Neuronal stem cell (in vitro differentiated cells): Measurements from ENCODE around the gene CMSS1.

Source experiments
- DNase-seq: peaks from one replicate; pipeline ENCODE4 v3.0.0-alpha.2; 2013; ENCODE audit warnings: low spot score
- H2AFZ ChIP-seq: one replicate; pipeline ENCODE4 v1.6.1; 2013; ENCODE audit warnings: mild to moderate bottlenecking, low read length, inconsistent platforms
- H2AK5ac ChIP-seq: 2 replicates; pipeline ENCODE4 v1.6.1; 2013; ENCODE audit warnings: low read depth, mild to moderate bottlenecking, inconsistent platforms, low read length, moderate library complexity, mixed read lengths
- H2BK120ac ChIP-seq: 2 replicates; pipeline ENCODE4 v1.6.1; 2013; ENCODE audit warnings: low read depth, mild to moderate bottlenecking, inconsistent platforms, low read length, moderate library complexity, mixed read lengths
- H2BK12ac ChIP-seq: one replicate; pipeline ENCODE4 v1.6.1; 2013; ENCODE audit warnings: low read length, inconsistent platforms
- H2BK15ac ChIP-seq: 2 replicates; pipeline ENCODE4 v1.6.1; 2013; ENCODE audit warnings: mild to moderate bottlenecking, low read length, inconsistent platforms, mixed read lengths
- H2BK5ac ChIP-seq: one replicate; pipeline ENCODE4 v1.6.1; 2013; ENCODE audit warnings: inconsistent platforms, mild to moderate bottlenecking, low read length, moderate library complexity
- H3K14ac ChIP-seq: one replicate; pipeline ENCODE4 v1.6.1; 2013; ENCODE audit warnings: low read length, inconsistent platforms
- H3K18ac ChIP-seq: 2 replicates; pipeline ENCODE4 v1.6.1; 2013; ENCODE audit warnings: low read length, inconsistent platforms
- H3K23ac ChIP-seq: 2 replicates; pipeline ENCODE4 v1.6.1; 2013; ENCODE audit warnings: low read depth, mild to moderate bottlenecking, mixed read lengths, low read length, inconsistent platforms; ENCODE audit not compliant: poor library complexity
- H3K27ac ChIP-seq: replicated peaks from 3 replicates; pipeline ENCODE4 v1.5.1; 2013; ENCODE audit warnings: low read length, inconsistent platforms
- H3K27me3 ChIP-seq, 3 experiments: 2 replicates each; pipeline ENCODE4 v1.6.1; 2013; ENCODE audit warnings: low read length in 3 of 3, mild to moderate bottlenecking in 2 of 3, inconsistent platforms in 1 of 3, low read depth in 1 of 3, mixed read lengths in 1 of 3, moderate library complexity in 1 of 3; ENCODE audit not compliant: control insufficient read depth in 3 of 3, insufficient read depth in 3 of 3
- H3K36me3 ChIP-seq, 2 donors: replicated peaks in 1 of 2; 2 replicates each; pipeline ENCODE4 v1.6.1; 2013; ENCODE audit warnings: low read length in 2 of 2; ENCODE audit not compliant: control insufficient read depth in 2 of 2, insufficient read depth in 2 of 2
- H3K4ac ChIP-seq: 2 replicates; pipeline ENCODE4 v1.6.1; 2013; ENCODE audit warnings: inconsistent platforms, mild to moderate bottlenecking, low read length, moderate library complexity
- H3K4me1 ChIP-seq, 2 donors: 1 replicate in 1 of 2; 2 replicates in 1 of 2; pipeline ENCODE4 v1.6.1; 2013; ENCODE audit warnings: low read length in 2 of 2, low read depth in 1 of 2; ENCODE audit not compliant: control insufficient read depth in 2 of 2, insufficient read depth in 1 of 2
- H3K4me2 ChIP-seq: one replicate; pipeline ENCODE4 v1.6.1; 2013; ENCODE audit warnings: mild to moderate bottlenecking, low read length, inconsistent platforms; ENCODE audit not compliant: insufficient read depth, poor library complexity, severe bottlenecking
- H3K4me3 ChIP-seq, 2 donors: 2 replicates each; pipeline ENCODE4 v1.5.1; 2013; ENCODE audit warnings: low read length in 2 of 2, mild to moderate bottlenecking in 2 of 2, inconsistent platforms in 1 of 2, moderate library complexity in 1 of 2
- H3K79me1 ChIP-seq: one replicate; pipeline ENCODE4 v1.6.1; 2013; ENCODE audit warnings: low read depth, mild to moderate bottlenecking, inconsistent platforms, low read length, moderate library complexity
- H3K9ac ChIP-seq: one replicate; pipeline ENCODE4 v1.6.1; 2013; ENCODE audit warnings: mild to moderate bottlenecking, low read depth, low read length, inconsistent platforms; ENCODE audit not compliant: poor library complexity
- H3K9me3 ChIP-seq, 2 donors: replicated peaks in 1 of 2; 2 replicates each; pipeline versions ENCODE3 to v1.6.1; 2013; ENCODE audit warnings: low read length in 2 of 2, mild to moderate bottlenecking in 2 of 2, inconsistent platforms in 1 of 2, low read depth in 1 of 2, mixed read lengths in 1 of 2, moderate library complexity in 1 of 2; ENCODE audit not compliant: control insufficient read depth in 2 of 2, insufficient read depth in 1 of 2
- H4K8ac ChIP-seq: one replicate; pipeline ENCODE4 v1.6.1; 2013; ENCODE audit warnings: low read depth, mild to moderate bottlenecking, inconsistent platforms, low read length, moderate library complexity
- H4K91ac ChIP-seq: one replicate; pipeline ENCODE4 v1.6.1; 2013; ENCODE audit warnings: low read length, low read depth, mild to moderate bottlenecking, inconsistent platforms; ENCODE audit not compliant: poor library complexity
- WGBS, 2 donors: extraction: QIAGEN DNeasy Blood & Tissue Kit; methylation state at CpG; one replicate each; pipeline ENCODE4 v1.1.7; 2013; ENCODE audit warnings: missing lambda C conversion rate in 2 of 2, mixed read lengths in 1 of 2; ENCODE audit not compliant: insufficient read length in 2 of 2, insufficient replicate concordance in 1 of 2; ENCODE audit errors: extremely low coverage in 2 of 2; 5-methylcytosine and 5-hydroxymethylcytosine counted together

CMSS1 gene

GRCh38 chr3:100018806-100019205 lies 201.1 kb downstream of the CMSS1 start:
- no peak overlapping the region for H2BK5ac ChIP-seq
- H2BK120ac ChIP-seq: no peak overlapping the region
- no peak overlapping the region for H3K9ac ChIP-seq
- no peaks in the 10 kb centered on the region for H3K36me3 ChIP-seq
- no peaks in the 10 kb centered on the region for H3K27me3 ChIP-seq
- no peak overlapping the region for H3K4me2 ChIP-seq
- H3K18ac ChIP-seq: no peak overlapping the region
- no peak for DNase-seq
- no peaks in the 10 kb centered on the region for H3K79me1 ChIP-seq
- no peak overlapping the region for H3K4me3 ChIP-seq
- no peak overlapping the region for H2BK15ac ChIP-seq
- H3K4ac ChIP-seq: no peak overlapping the region
- H3K23ac ChIP-seq: no peak overlapping the region
- no peak overlapping the region for H3K14ac ChIP-seq
- H2BK12ac ChIP-seq: no peak overlapping the region
- H2AFZ ChIP-seq: no peak overlapping the region
- H3K9me3 ChIP-seq: peaks cover 0 to 6% of the 10 kb centered on the region in 2 donors
- H3K27ac ChIP-seq: no peak overlapping the region
- H2AK5ac ChIP-seq: no peak overlapping the region
- H3K4me1 ChIP-seq: no peaks in the 10 kb centered on the region
- no peak overlapping the region for H4K8ac ChIP-seq
- H4K91ac ChIP-seq: no peak overlapping the region

- Histone ChIP-seq H3K27ac (no peak overlapping the region), H3K79me1 (no peaks in the 10 kb centered on the region), H3K9ac (no peak overlapping the region), H3K4me3 (no peak overlapping the region), H2AFZ (no peak overlapping the region), H4K91ac (no peak overlapping the region), H2BK12ac (no peak overlapping the region), H3K36me3 (no peaks in the 10 kb centered on the region), H2BK15ac (no peak overlapping the region), H3K27me3 (no peaks in the 10 kb centered on the region), H2AK5ac (no peak overlapping the region), H3K23ac (no peak overlapping the region), H3K14ac (no peak overlapping the region), H2BK5ac (no peak overlapping the region), H3K9me3 (peaks cover 0 to 6% of the 10 kb centered on the region in 2 donors), H3K4me1 (no peaks in the 10 kb centered on the region), H2BK120ac (no peak overlapping the region), H3K4ac (no peak overlapping the region), H3K4me2 (no peak overlapping the region), H4K8ac (no peak overlapping the region), H3K18ac (no peak overlapping the region)
- no CpG with 5 or more reads among the region's 1 CpG for WGBS, 2 donors
- no peak for DNase-seq
These were observed 202.1 kb downstream of the CMSS1 start for GRCh38 chr3:100019719-100020118.

- Histone ChIP-seq H3K14ac (no peak overlapping the region), H3K36me3 (no peaks in the 10 kb centered on the region), H3K23ac (no peak overlapping the region), H3K9ac (no peak overlapping the region), H3K4me3 (no peak overlapping the region), H4K8ac (no peak overlapping the region), H2BK15ac (no peak overlapping the region), H3K4me2 (no peak overlapping the region), H2AK5ac (no peak overlapping the region), H3K27me3 (no peaks in the 10 kb centered on the region), H2BK12ac (no peak overlapping the region), H3K4me1 (no peaks in the 10 kb centered on the region), H3K9me3 (no peaks in the 10 kb centered on the region), H3K79me1 (no peaks in the 10 kb centered on the region), H3K27ac (no peak overlapping the region), H4K91ac (no peak overlapping the region), H2AFZ (no peak overlapping the region), H3K4ac (no peak overlapping the region), H3K18ac (no peak overlapping the region), H2BK5ac (no peak overlapping the region), H2BK120ac (no peak overlapping the region)
- DNase-seq: no peak
- WGBS, 2 donors: no CpG with 5 or more reads among the region's 9 CpGs
These were observed 203.4 kb downstream of the CMSS1 start for GRCh38 chr3:100020876-100021644.

GRCh38 chr3:100022506-100022905 lies 204.8 kb downstream of the CMSS1 start:
- H3K4ac ChIP-seq: no peak overlapping the region
- H3K9me3 ChIP-seq: no peaks in the 10 kb centered on the region
- no peak overlapping the region for H4K8ac ChIP-seq
- no peak overlapping the region for H3K4me3 ChIP-seq
- no peak overlapping the region for H2AK5ac ChIP-seq
- no peak overlapping the region for H2BK15ac ChIP-seq
- no peaks in the 10 kb centered on the region for H3K27me3 ChIP-seq
- H2BK5ac ChIP-seq: no peak overlapping the region
- H3K18ac ChIP-seq: no peak overlapping the region
- DNase-seq: no peak
- H2BK120ac ChIP-seq: no peak overlapping the region
- no peak overlapping the region for H3K27ac ChIP-seq
- no peak overlapping the region for H2AFZ ChIP-seq
- H3K14ac ChIP-seq: no peak overlapping the region
- H3K36me3 ChIP-seq: no peaks in the 10 kb centered on the region
- H3K4me2 ChIP-seq: no peak overlapping the region
- H3K79me1 ChIP-seq: no peaks in the 10 kb centered on the region
- H3K23ac ChIP-seq: no peak overlapping the region
- no peak overlapping the region for H2BK12ac ChIP-seq
- no peaks in the 10 kb centered on the region for H3K4me1 ChIP-seq
- no peak overlapping the region for H4K91ac ChIP-seq
- no peak overlapping the region for H3K9ac ChIP-seq
